Nephron (organoid): Measurements from ENCODE around the gene AQP7.

Source experiments
- H3K27ac Mint-ChIP-seq, 3 experiments: 2 replicates each; pipeline ENCODE4 v1.8.0; 2020; ENCODE audit warnings: mixed read lengths in 3 of 3, mild to moderate bottlenecking in 2 of 3, moderate library complexity in 1 of 3
- H3K27me3 Mint-ChIP-seq: 2 replicates; pipeline ENCODE4 v1.8.0; 2021; ENCODE audit warnings: low read depth, mild to moderate bottlenecking, moderate library complexity, mixed read lengths
- H3K36me3 Mint-ChIP-seq: 2 replicates; pipeline ENCODE4 v1.8.0; 2020; ENCODE audit warnings: low read depth, mixed read lengths
- H3K4me1 Mint-ChIP-seq: 2 replicates; pipeline ENCODE4 v1.8.0; 2020; ENCODE audit warnings: mixed read lengths
- H3K4me3 Mint-ChIP-seq, 3 experiments: 2 replicates each; pipeline ENCODE4 v1.8.0; 2020; ENCODE audit warnings: mild to moderate bottlenecking in 3 of 3, mixed read lengths in 3 of 3, moderate library complexity in 2 of 3
- H3K9me3 Mint-ChIP-seq: 2 replicates; pipeline ENCODE4 v1.8.0; 2020; ENCODE audit warnings: mixed read lengths
- CTCF ChIP-seq, 3 experiments: fragments of 200-600 bp; sonication (generic); IDR thresholded peaks; one replicate each; pipeline ENCODE4 v1.5.0; 2021; ENCODE audit warnings: antibody characterized with exemption in 3 of 3; ENCODE audit not compliant: unreplicated experiment in 3 of 3

Gene AQP7

GRCh38 chr9:33446240-33446945 is 44.0 kb upstream of the AQP7 start:
- Mint-ChIP-seq H3K27me3 (peaks cover 18% of the 10 kb centered on the region), H3K4me3 (peak overlapping the region; percentile 78 to 84 (median 80)), H3K9me3 (no peaks in the 10 kb centered on the region), H3K4me1 (peaks cover 35% of the 10 kb centered on the region), H3K27ac (peak overlapping the region; percentile 74 to 93 (median 90)), H3K36me3 (no peaks in the 10 kb centered on the region)
- TF ChIP-seq CTCF (IDR thresholded peaks at IDR 0.05; ENCODE audit: unreplicated experiment in 3 of 3), result no peak

- Mint-ChIP-seq H3K36me3 (no peaks in the 10 kb centered on the region), H3K27me3 (peaks cover 16% of the 10 kb centered on the region), H3K9me3 (no peaks in the 10 kb centered on the region), H3K4me3 (peak overlapping the region; percentile 78 to 84 (median 80)), H3K27ac (peak overlapping the region; percentile 74 to 93 (median 90)), H3K4me1 (peaks cover 35% of the 10 kb centered on the region)
- no peak for TF ChIP-seq CTCF (IDR thresholded peaks at IDR 0.05; ENCODE audit: unreplicated experiment in 3 of 3)
These were observed 43.2 kb upstream of the AQP7 start for GRCh38 chr9:33445389-33446239.

DNA sequence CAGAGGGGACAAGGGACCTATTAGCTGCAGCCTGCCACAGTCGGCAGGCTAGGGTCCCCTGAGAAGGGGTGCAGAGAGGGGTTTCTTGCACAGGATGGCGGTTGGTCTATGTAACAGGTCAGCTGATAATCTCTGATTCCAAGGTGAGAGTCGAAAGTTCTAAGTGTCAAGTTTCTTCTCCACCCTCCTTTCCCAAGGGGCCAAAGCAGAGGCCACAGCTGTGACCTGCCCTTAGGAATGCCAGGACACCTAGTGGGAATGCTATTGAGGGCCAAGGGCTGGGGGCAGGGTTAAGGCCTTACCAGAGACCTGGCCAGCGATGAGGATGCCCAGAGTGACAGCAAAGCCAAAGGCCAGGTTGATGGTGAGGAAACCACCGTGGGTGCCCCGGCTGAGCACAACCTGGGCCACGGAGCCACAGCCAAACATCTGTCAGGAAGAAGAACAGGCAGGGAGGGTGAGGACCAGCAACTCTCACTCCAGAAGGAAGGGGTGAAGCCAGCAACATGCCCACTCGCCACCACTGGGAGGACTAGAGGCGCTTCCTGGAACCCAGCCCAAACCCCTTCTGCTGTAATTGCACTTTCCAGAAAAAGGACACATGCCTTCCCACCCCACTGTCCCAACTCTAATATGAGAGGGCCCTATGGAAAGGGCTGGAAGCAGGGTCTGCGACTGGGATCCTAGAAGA is 41.2 kb upstream of the AQP7 start:
- Mint-ChIP-seq H3K36me3 (no peaks in the 10 kb centered on the region), H3K4me1 (peaks cover 35% of the 10 kb centered on the region), H3K27ac (no peak overlapping the region)

DNA sequence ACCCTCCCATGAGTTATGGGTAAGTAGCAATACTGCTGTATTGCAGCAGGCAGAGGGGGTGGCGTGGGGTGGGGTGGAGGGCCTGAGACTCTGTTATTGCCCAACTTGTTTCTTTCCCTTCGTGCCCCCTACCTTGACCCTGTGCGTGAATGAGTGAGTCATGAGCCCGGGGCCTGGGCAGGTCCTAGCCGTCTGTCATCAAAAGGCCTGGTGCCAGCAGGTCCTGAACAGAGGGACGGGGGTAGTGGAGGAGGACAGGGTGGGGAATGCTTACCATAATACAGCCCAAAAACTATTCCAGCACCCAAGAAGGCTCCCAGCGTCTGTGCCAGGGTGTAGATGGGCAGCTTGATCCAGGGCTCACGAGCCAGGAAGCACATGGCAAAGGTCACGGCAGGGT is 40.7 kb upstream of the AQP7 start:
- Mint-ChIP-seq H3K27ac (no peak overlapping the region), H3K9me3 (no peaks in the 10 kb centered on the region), H3K27me3 (peaks cover 13% of the 10 kb centered on the region), H3K4me3 (no peak overlapping the region), H3K4me1 (peaks cover 33% of the 10 kb centered on the region), H3K36me3 (no peaks in the 10 kb centered on the region)
- TF ChIP-seq CTCF (IDR thresholded peaks at IDR 0.05; ENCODE audit: unreplicated experiment in 3 of 3), result no peak

More for the DNA sequence above, 41.2 kb upstream of the AQP7 start:
- H3K27me3 Mint-ChIP-seq, result peaks cover 18% of the 10 kb centered on the region
- H3K9me3 Mint-ChIP-seq, result no peaks in the 10 kb centered on the region
- no peak overlapping the region for H3K4me3 Mint-ChIP-seq
- TF ChIP-seq CTCF (IDR thresholded peaks at IDR 0.05; ENCODE audit: unreplicated experiment in 3 of 3), result no peak

GRCh38 chr9:33442125-33442524 is 39.8 kb upstream of the AQP7 start:
- peaks cover 9% of the 10 kb centered on the region for H3K27me3 Mint-ChIP-seq
- no peak overlapping the region for H3K4me3 Mint-ChIP-seq
- peaks cover 30% of the 10 kb centered on the region for H3K4me1 Mint-ChIP-seq
- no peak overlapping the region for H3K27ac Mint-ChIP-seq
- no peaks in the 10 kb centered on the region for H3K36me3 Mint-ChIP-seq
- no peaks in the 10 kb centered on the region for H3K9me3 Mint-ChIP-seq
- no peak for TF ChIP-seq CTCF (IDR thresholded peaks at IDR 0.05; ENCODE audit: unreplicated experiment in 3 of 3)
